ENCODE results near the gene RAB40C.
A peak's percentile ranks its signal among the peaks of the same experiment; 100 is the strongest.

RAB40C gene

GRCh38 chr16:589658-590187, at the start of gene RAB40C:
TSS of gene RAB40C (plus strand) at chr16:590066. CDS start at chr16:590292, 226 bp downstream.
- DNase-seq: peak; percentile 99
- in situ Hi-C loops (cut with HindIII; ENCODE audit: low pct_ligation_motif_present, low pct_unique_long_range_greater_than_20kb, low sequenced_read_pairs): no loop called here

- in situ Hi-C loops (cut with HindIII; ENCODE audit: low pct_ligation_motif_present, low pct_unique_long_range_greater_than_20kb, low sequenced_read_pairs): no loop called here
- no peak for DNase-seq
These were observed 49.1 kb upstream of the RAB40C start for GRCh38 chr16:540645-541340.

- DNase-seq: no peak
- in situ Hi-C loops (cut with HindIII; ENCODE audit: low pct_ligation_motif_present, low pct_unique_long_range_greater_than_20kb, low sequenced_read_pairs): no loop called here
These were observed 46.3 kb upstream of the RAB40C start for GRCh38 chr16:543301-544164.

- DNase-seq: no peak
- in situ Hi-C loops (cut with HindIII; ENCODE audit: low pct_ligation_motif_present, low pct_unique_long_range_greater_than_20kb, low sequenced_read_pairs): no loop called here
These were observed 45.3 kb upstream of the RAB40C start for GRCh38 chr16:544517-544916.

- DNase-seq: peak; percentile 74
- in situ Hi-C loops (cut with HindIII; ENCODE audit: low pct_ligation_motif_present, low pct_unique_long_range_greater_than_20kb, low sequenced_read_pairs): no loop called here
These were observed 42.7 kb upstream of the RAB40C start for GRCh38 chr16:546909-547770.

- no peak for DNase-seq
- in situ Hi-C loops (cut with HindIII; ENCODE audit: low pct_ligation_motif_present, low pct_unique_long_range_greater_than_20kb, low sequenced_read_pairs): no loop called here
These were observed 41.3 kb upstream of the RAB40C start for GRCh38 chr16:548586-548985.

GRCh38 chr16:549544-550263, 40.2 kb upstream of the RAB40C start:
- in situ Hi-C loops (cut with HindIII; ENCODE audit: low pct_ligation_motif_present, low pct_unique_long_range_greater_than_20kb, low sequenced_read_pairs): no loop called here
- no peak for DNase-seq

- DNase-seq: no peak
- in situ Hi-C loops (cut with HindIII; ENCODE audit: low pct_ligation_motif_present, low pct_unique_long_range_greater_than_20kb, low sequenced_read_pairs): no loop called here
These were observed 38.7 kb upstream of the RAB40C start for GRCh38 chr16:551210-551609.

- no peak for DNase-seq
- in situ Hi-C loops (cut with HindIII; ENCODE audit: low pct_ligation_motif_present, low pct_unique_long_range_greater_than_20kb, low sequenced_read_pairs): no loop called here
These were observed 37.7 kb upstream of the RAB40C start for GRCh38 chr16:552171-552570.

GRCh38 chr16:553601-554296, 36.1 kb upstream of the RAB40C start:
- no peak for DNase-seq
- in situ Hi-C loops (cut with HindIII; ENCODE audit: low pct_ligation_motif_present, low pct_unique_long_range_greater_than_20kb, low sequenced_read_pairs): no loop called here

GRCh38 chr16:554297-554621, 35.6 kb upstream of the RAB40C start:
- no peak for DNase-seq
- in situ Hi-C loops (cut with HindIII; ENCODE audit: low pct_ligation_motif_present, low pct_unique_long_range_greater_than_20kb, low sequenced_read_pairs): no loop called here

GRCh38 chr16:554640-555365, 35.1 kb upstream of the RAB40C start:
- no peak for DNase-seq
- in situ Hi-C loops (cut with HindIII; ENCODE audit: low pct_ligation_motif_present, low pct_unique_long_range_greater_than_20kb, low sequenced_read_pairs): no loop called here

- peak; percentile 15 for DNase-seq
- in situ Hi-C loops (cut with HindIII; ENCODE audit: low pct_ligation_motif_present, low pct_unique_long_range_greater_than_20kb, low sequenced_read_pairs): no loop called here
These were observed 34.1 kb upstream of the RAB40C start for GRCh38 chr16:555528-556473.

GRCh38 chr16:556474-557173, 33.2 kb upstream of the RAB40C start:
- DNase-seq: no peak
- in situ Hi-C loops (cut with HindIII; ENCODE audit: low pct_ligation_motif_present, low pct_unique_long_range_greater_than_20kb, low sequenced_read_pairs): no loop called here

- DNase-seq: no peak
- in situ Hi-C loops (cut with HindIII; ENCODE audit: low pct_ligation_motif_present, low pct_unique_long_range_greater_than_20kb, low sequenced_read_pairs): no loop called here
These were observed 32.2 kb upstream of the RAB40C start for GRCh38 chr16:557463-558297.
